Natural killer cell (primary cell): ENCODE results near the gene CAMTA1. TPM values are rescaled to one million over a fixed set of nuclear protein-coding genes. Genes with fewer than 3 reads are reported as not detected.

Experiments
- ATAC-seq, 3 donors: fragments of 150-1000 bp in 2 of 3; fragments of 200-7000 bp in 1 of 3; cut with Tn5 transposase; 1 replicate in 1 of 3; 2 replicates in 2 of 3; pipeline ENCODE4 v1.10.0; 2021; ENCODE audit warnings: mild to moderate bottlenecking in 2 of 3, moderate library complexity in 2 of 3
- DNase-seq, 2 donors: peaks; one replicate each; pipeline versions ENCODE4 v3.0.0 to v3.0.0-alpha.2; 2013 to 2021; ENCODE audit warnings: mixed read lengths in 1 of 2
- H3K27ac ChIP-seq: one replicate; pipeline ENCODE4 v1.5.1; 2013; ENCODE audit warnings: mild to moderate bottlenecking, low read length
- H3K27me3 ChIP-seq: one replicate; pipeline ENCODE4 v1.6.1; 2013; ENCODE audit warnings: low read length; ENCODE audit not compliant: control insufficient read depth, insufficient read depth
- H3K36me3 ChIP-seq: one replicate; pipeline ENCODE4 v1.6.1; 2013; ENCODE audit warnings: low read length; ENCODE audit not compliant: control insufficient read depth, insufficient read depth
- H3K4me1 ChIP-seq: one replicate; pipeline ENCODE4 v1.6.1; 2013; ENCODE audit warnings: low read length; ENCODE audit not compliant: control insufficient read depth, insufficient read depth
- H3K4me3 ChIP-seq: one replicate; pipeline ENCODE4 v1.5.1; 2013; ENCODE audit warnings: low read length
- H3K9me3 ChIP-seq: one replicate; pipeline ENCODE4 v1.6.1; 2013; ENCODE audit warnings: low read length; ENCODE audit not compliant: control insufficient read depth, insufficient read depth
- H3K27ac Mint-ChIP-seq, 2 donors: one replicate each; pipeline ENCODE4 v1.8.0; 2022; ENCODE audit warnings: mild to moderate bottlenecking in 2 of 2, mixed read lengths in 2 of 2, moderate library complexity in 1 of 2
- H3K27me3 Mint-ChIP-seq, 2 donors: one replicate each; pipeline ENCODE4 v1.8.0; 2022; ENCODE audit warnings: low read depth in 2 of 2, mixed read lengths in 2 of 2
- H3K36me3 Mint-ChIP-seq: one replicate; pipeline ENCODE4 v1.8.0; 2022; ENCODE audit warnings: mixed read lengths
- H3K4me1 Mint-ChIP-seq, 2 donors: one replicate each; pipeline ENCODE4 v1.8.0; 2022; ENCODE audit warnings: mixed read lengths in 2 of 2
- H3K4me3 Mint-ChIP-seq: one replicate; pipeline ENCODE4 v1.8.0; 2022; ENCODE audit warnings: mild to moderate bottlenecking, moderate library complexity, mixed read lengths
- H3K9me3 Mint-ChIP-seq, 2 donors: one replicate each; pipeline ENCODE4 v1.8.0; 2022; ENCODE audit warnings: mixed read lengths in 2 of 2
- CTCF ChIP-seq: fragments of 200-600 bp; IDR thresholded peaks from one replicate; pipeline ENCODE4 v1.8.0; 2022; ENCODE audit warnings: antibody characterized with exemption
- WGBS: methylation state at CpG from one replicate; pipeline ENCODE4 v1.1.7; 2013; ENCODE audit warnings: missing lambda C conversion rate; ENCODE audit not compliant: insufficient coverage; 5-methylcytosine and 5-hydroxymethylcytosine counted together
- intact Hi-C: fragments of 100-400 bp; cut with micrococcal nuclease; formaldehyde crosslinking; loops from one replicate; pipeline ENCODE4 v1.14.2; 2022
- total RNA-seq, 4 donors: library from RNA; stranded (reverse); fragments of 120-200 nt in 1 of 4; gene quantifications; one replicate each; pipeline versions ENCODE4 v1.2.3 to v1.2.4, GENCODE V29; 2013 to 2022

CAMTA1 gene
- total RNA-seq, 3 donors from 2014 or later (not counting 1 experiment from before 2014, with no cell fraction given) = 40.6 to 53.3 (median 44.9) TPM

- Mint-ChIP-seq H3K9me3 (peaks cover 0 to 4% of the 10 kb centered on the region in 2 donors), H3K4me1 (no peaks in the 10 kb centered on the region), H3K36me3 (no peaks in the 10 kb centered on the region), H3K4me3 (no peak overlapping the region), H3K27ac (no peak overlapping the region), H3K27me3 (peaks cover 0 to 5% of the 10 kb centered on the region in 2 donors)
- no peaks in the 10 kb centered on the region for H3K9me3 ChIP-seq
- intact Hi-C loops = no loop called here
- WGBS = 94% methylated on average over 9 of the region's 10 CpGs
- H3K4me1 ChIP-seq = no peaks in the 10 kb centered on the region
- DNase-seq = no peak
- TF ChIP-seq CTCF = no peak
- H3K36me3 ChIP-seq = no peaks in the 10 kb centered on the region
- no peak overlapping the region for H3K27ac ChIP-seq
- H3K27me3 ChIP-seq = no peaks in the 10 kb centered on the region
- H3K4me3 ChIP-seq = no peak overlapping the region
- no peak for ATAC-seq
These were observed 326.6 kb downstream of the CAMTA1 start for GRCh38 chr1:7111853-7112252.

GRCh38 chr1:7113136-7113535, 327.9 kb downstream of the CAMTA1 start:
- Histone ChIP-seq H3K27me3 (no peaks in the 10 kb centered on the region), H3K27ac (no peak overlapping the region), H3K36me3 (no peaks in the 10 kb centered on the region), H3K4me1 (no peaks in the 10 kb centered on the region), H3K9me3 (no peaks in the 10 kb centered on the region), H3K4me3 (no peak overlapping the region)
- H3K4me1 Mint-ChIP-seq = no peaks in the 10 kb centered on the region
- no peaks in the 10 kb centered on the region for H3K36me3 Mint-ChIP-seq
- no peak overlapping the region for H3K4me3 Mint-ChIP-seq
- ATAC-seq (no peak), DNase-seq (no peak)
- intact Hi-C loops = no loop called here
- TF ChIP-seq CTCF = no peak
- H3K27ac Mint-ChIP-seq = no peak overlapping the region
- WGBS = 85% methylated on average over 8 of the region's 8 CpGs
- H3K27me3 Mint-ChIP-seq = peaks cover 0 to 5% of the 10 kb centered on the region in 2 donors
- peaks cover 0 to 4% of the 10 kb centered on the region in 2 donors for H3K9me3 Mint-ChIP-seq

- 89% methylated on average over 6 of the region's 6 CpGs for WGBS
- H3K9me3 Mint-ChIP-seq = peaks cover 0 to 4% of the 10 kb centered on the region in 2 donors
- H3K27me3 Mint-ChIP-seq = peaks cover 0 to 5% of the 10 kb centered on the region in 2 donors
- TF ChIP-seq CTCF = no peak
- H3K9me3 ChIP-seq = no peaks in the 10 kb centered on the region
- DNase-seq (no peak), ATAC-seq (no peak)
- H3K36me3 ChIP-seq = no peaks in the 10 kb centered on the region
- intact Hi-C loops = no loop called here
- no peaks in the 10 kb centered on the region for H3K27me3 ChIP-seq
- no peak overlapping the region for H3K4me3 ChIP-seq
- H3K27ac Mint-ChIP-seq = no peak overlapping the region
- H3K4me1 Mint-ChIP-seq = no peaks in the 10 kb centered on the region
- H3K27ac ChIP-seq = no peak overlapping the region
- H3K4me3 Mint-ChIP-seq = no peak overlapping the region
- H3K4me1 ChIP-seq = no peaks in the 10 kb centered on the region
- no peaks in the 10 kb centered on the region for H3K36me3 Mint-ChIP-seq
These were observed 328.6 kb downstream of the CAMTA1 start for GRCh38 chr1:7113822-7114221.

- no peak overlapping the region for H3K4me3 ChIP-seq
- no peak for TF ChIP-seq CTCF
- H3K4me1 ChIP-seq = no peaks in the 10 kb centered on the region
- H3K4me1 Mint-ChIP-seq = no peaks in the 10 kb centered on the region
- no peaks in the 10 kb centered on the region for H3K27me3 ChIP-seq
- no peak overlapping the region for H3K4me3 Mint-ChIP-seq
- H3K27ac Mint-ChIP-seq = no peak overlapping the region
- H3K9me3 Mint-ChIP-seq = peaks cover 0 to 4% of the 10 kb centered on the region in 2 donors
- intact Hi-C loops = no loop called here
- peaks cover 0 to 5% of the 10 kb centered on the region in 2 donors for H3K27me3 Mint-ChIP-seq
- no peaks in the 10 kb centered on the region for H3K36me3 ChIP-seq
- no peaks in the 10 kb centered on the region for H3K36me3 Mint-ChIP-seq
- DNase-seq = no peak
- H3K9me3 ChIP-seq = no peaks in the 10 kb centered on the region
- 80% methylated on average over 2 of the region's 3 CpGs for WGBS
- no peak overlapping the region for H3K27ac ChIP-seq
- no peak for ATAC-seq
These were observed 330.7 kb downstream of the CAMTA1 start for GRCh38 chr1:7116001-7116400.
